ENCODE data around the gene LRFN3. TPM values are rescaled to one million over a fixed set of nuclear protein-coding genes. Genes with fewer than 3 reads are reported as not detected.
"Not testable (repeated sequence)": the region's sequence is repeated elsewhere in the genome, so short reads cannot be mapped to it uniquely, and the experiment has no call there.

The LRFN3 gene
- total RNA-seq, 3 donors from 2014 or later, result 14.1 to 15.3 (median 14.4) TPM

DNA sequence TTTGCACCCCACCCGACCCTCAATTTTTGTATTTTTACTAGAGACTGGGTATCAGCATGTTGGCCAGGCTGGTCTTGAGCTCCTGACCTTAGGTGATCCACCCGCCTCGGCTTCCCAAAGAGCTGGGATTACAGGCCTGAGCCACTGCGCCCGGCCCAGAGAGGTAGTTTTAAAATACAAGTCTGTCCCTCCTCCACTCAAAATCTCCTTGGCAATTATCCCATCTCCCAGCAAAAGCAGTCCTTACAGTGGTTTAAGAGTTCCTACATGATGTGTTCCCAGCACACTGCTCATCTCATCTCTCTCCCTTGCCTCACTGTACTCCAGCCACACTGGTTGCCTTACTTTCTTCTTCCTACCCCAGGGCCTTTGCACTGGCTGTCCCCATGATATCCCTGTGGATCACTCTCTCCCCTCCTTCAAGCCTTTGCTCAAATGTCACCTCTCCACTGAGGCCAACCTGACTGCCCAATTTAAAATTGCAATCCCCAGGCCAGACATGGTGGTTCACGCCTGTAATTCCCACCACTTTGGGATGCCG lies 24.3 kb downstream of the LRFN3 start:
- DNase-seq, result no peak
- H3K4me1 Mint-ChIP-seq (ENCODE audit: low read depth), result peaks cover 37% of the 10 kb centered on the region
- no peaks in the 10 kb centered on the region for H3K9me3 Mint-ChIP-seq
- no peaks in the 10 kb centered on the region for H3K36me3 Mint-ChIP-seq (ENCODE audit: insufficient read depth)
- peak overlapping the region; percentile 30 for H3K4me3 Mint-ChIP-seq
- no peak for ATAC-seq
- no peaks in the 10 kb centered on the region for H3K27me3 Mint-ChIP-seq (ENCODE audit: low read depth)

DNA sequence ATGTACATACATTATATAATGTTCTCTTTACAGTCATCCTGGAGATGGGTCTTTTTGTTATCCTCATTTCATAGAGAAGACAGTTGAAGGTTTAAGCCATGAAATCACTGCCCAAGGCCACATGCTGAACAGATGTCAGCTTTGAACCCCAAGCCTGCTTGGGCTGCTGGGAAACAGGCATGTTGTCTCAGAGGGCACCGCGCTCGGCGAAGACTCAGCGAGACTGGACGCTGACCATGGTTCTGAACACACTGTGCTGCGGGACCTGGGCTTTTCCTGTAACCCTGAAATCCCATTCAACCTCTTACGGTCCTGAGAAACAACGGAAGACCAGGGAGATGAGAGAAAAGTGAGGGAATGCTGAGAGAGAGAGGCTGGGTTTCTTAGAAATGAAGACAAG lies 27.3 kb downstream of the LRFN3 start:
- DNase-seq (no peak), ATAC-seq (no peak)
- Mint-ChIP-seq H3K4me1 (ENCODE audit: low read depth) (peaks cover 16% of the 10 kb centered on the region), H3K27me3 (ENCODE audit: low read depth) (no peaks in the 10 kb centered on the region), H3K4me3 (no peak overlapping the region), H3K9me3 (no peaks in the 10 kb centered on the region), H3K36me3 (ENCODE audit: insufficient read depth) (no peaks in the 10 kb centered on the region)

- peaks cover 7% of the 10 kb centered on the region for H3K4me1 Mint-ChIP-seq (ENCODE audit: low read depth)
- DNase-seq (no peak), ATAC-seq (no peak)
- no peaks in the 10 kb centered on the region for H3K27me3 Mint-ChIP-seq (ENCODE audit: low read depth)
- no peaks in the 10 kb centered on the region for H3K36me3 Mint-ChIP-seq (ENCODE audit: insufficient read depth)
- H3K9me3 Mint-ChIP-seq, result no peaks in the 10 kb centered on the region
- no peak overlapping the region for H3K4me3 Mint-ChIP-seq
These were observed 30.6 kb downstream of the LRFN3 start for GRCh38 chr19:35966771-35967170.

- no peak for ATAC-seq
- peaks cover 4% of the 10 kb centered on the region for H3K27me3 Mint-ChIP-seq (ENCODE audit: low read depth)
- peaks cover 4% of the 10 kb centered on the region for H3K4me1 Mint-ChIP-seq (ENCODE audit: low read depth)
- no peaks in the 10 kb centered on the region for H3K36me3 Mint-ChIP-seq (ENCODE audit: insufficient read depth)
- no peak for DNase-seq
- no peaks in the 10 kb centered on the region for H3K9me3 Mint-ChIP-seq
- H3K4me3 Mint-ChIP-seq, result no peak overlapping the region
These were observed 37.3 kb downstream of the LRFN3 start for GRCh38 chr19:35973487-35973886.

GRCh38 chr19:35975608-35976214 lies 39.5 kb downstream of the LRFN3 start:
- Mint-ChIP-seq H3K9me3 (no peaks in the 10 kb centered on the region), H3K27me3 (ENCODE audit: low read depth) (peaks cover 12% of the 10 kb centered on the region), H3K4me1 (ENCODE audit: low read depth) (no peaks in the 10 kb centered on the region), H3K4me3 (no peak overlapping the region), H3K36me3 (ENCODE audit: insufficient read depth) (no peaks in the 10 kb centered on the region)
- DNase-seq (no peak), ATAC-seq (no peak)

GRCh38 chr19:35977446-35978222 lies 41.5 kb downstream of the LRFN3 start:
- no peaks in the 10 kb centered on the region for H3K4me1 Mint-ChIP-seq (ENCODE audit: low read depth)
- DNase-seq, result no peak
- no peaks in the 10 kb centered on the region for H3K9me3 Mint-ChIP-seq
- no peaks in the 10 kb centered on the region for H3K36me3 Mint-ChIP-seq (ENCODE audit: insufficient read depth)
- H3K4me3 Mint-ChIP-seq, result no peak overlapping the region
- peaks cover 20% of the 10 kb centered on the region for H3K27me3 Mint-ChIP-seq (ENCODE audit: low read depth)
- peak; percentile 46 to 53 for ATAC-seq

GRCh38 chr19:35978271-35978670 lies 42.1 kb downstream of the LRFN3 start:
- Mint-ChIP-seq H3K4me1 (ENCODE audit: low read depth) (no peaks in the 10 kb centered on the region), H3K9me3 (no peaks in the 10 kb centered on the region), H3K27me3 (ENCODE audit: low read depth) (peaks cover 20% of the 10 kb centered on the region), H3K4me3 (no peak overlapping the region), H3K36me3 (ENCODE audit: insufficient read depth) (no peaks in the 10 kb centered on the region)
- DNase-seq (no peak), ATAC-seq (no peak)

GRCh38 chr19:35978832-35979365 lies 42.7 kb downstream of the LRFN3 start:
- DNase-seq, result no peak
- no peak for ATAC-seq
- Mint-ChIP-seq H3K4me3 (no peak overlapping the region), H3K4me1 (ENCODE audit: low read depth) (no peaks in the 10 kb centered on the region), H3K9me3 (no peaks in the 10 kb centered on the region), H3K36me3 (ENCODE audit: insufficient read depth) (no peaks in the 10 kb centered on the region), H3K27me3 (ENCODE audit: low read depth) (peaks cover 24% of the 10 kb centered on the region)

DNA sequence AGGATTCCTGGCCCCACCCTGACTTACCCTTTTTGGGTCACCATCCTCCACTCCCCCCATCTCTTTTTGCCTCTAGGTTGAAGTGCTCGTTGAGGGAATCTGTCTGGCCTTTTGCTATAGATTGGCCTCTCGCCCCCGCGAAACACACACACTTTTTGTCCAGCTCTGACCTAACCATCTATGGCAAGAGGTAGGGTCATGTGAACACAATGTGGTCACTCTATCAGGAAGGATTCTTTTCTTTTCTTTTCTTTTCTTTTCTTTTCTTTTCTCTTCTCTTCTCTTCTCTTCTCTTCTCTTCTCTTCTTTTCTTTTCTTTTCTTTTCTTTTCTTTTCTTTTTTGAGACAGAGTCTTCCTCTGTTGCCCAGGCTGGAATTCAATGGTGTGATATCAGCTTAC lies 44.8 kb downstream of the LRFN3 start:
- not testable (repeated sequence) for H3K4me1 Mint-ChIP-seq (ENCODE audit: low read depth); H3K9me3 Mint-ChIP-seq; DNase-seq; H3K36me3 Mint-ChIP-seq (ENCODE audit: insufficient read depth); H3K4me3 Mint-ChIP-seq; ATAC-seq
- peaks cover 40% of the 10 kb centered on the region for H3K27me3 Mint-ChIP-seq (ENCODE audit: low read depth)

DNA sequence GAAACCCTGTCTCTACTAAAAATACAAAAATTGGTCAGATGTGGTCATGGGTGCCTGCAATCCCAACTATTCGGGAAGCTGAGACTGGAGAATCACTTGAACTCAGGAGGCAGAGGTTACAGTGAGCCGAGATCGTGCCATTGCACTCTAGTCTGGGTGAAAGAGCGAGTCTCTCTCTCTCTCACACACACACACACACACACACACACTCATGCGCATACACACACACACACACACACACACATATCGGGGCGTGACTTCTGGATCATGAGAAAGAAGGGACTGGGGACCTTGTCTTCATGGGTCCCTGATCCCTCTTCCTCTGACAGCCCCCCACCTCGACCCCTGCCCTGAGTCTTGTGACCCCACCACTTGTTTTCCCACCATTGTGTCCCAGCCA lies 47.0 kb downstream of the LRFN3 start:
- Mint-ChIP-seq H3K4me1 (ENCODE audit: low read depth) (peaks cover 3% of the 10 kb centered on the region), H3K27me3 (ENCODE audit: low read depth) (peaks cover 49% of the 10 kb centered on the region)
- DNase-seq, result no peak

GRCh38 chr19:35986111-35986510 lies 49.9 kb downstream of the LRFN3 start:
- DNase-seq, result no peak

More for the DNA sequence above, 47.0 kb downstream of the LRFN3 start:
- Mint-ChIP-seq H3K9me3 (no peaks in the 10 kb centered on the region), H3K4me3 (no peak overlapping the region), H3K36me3 (ENCODE audit: insufficient read depth) (no peaks in the 10 kb centered on the region)
- ATAC-seq, result no peak

GRCh38 chr19:35986664-35987570 lies 50.7 kb downstream of the LRFN3 start:
- no peak for DNase-seq
- Mint-ChIP-seq H3K27me3 (ENCODE audit: low read depth) (peaks cover 35% of the 10 kb centered on the region), H3K4me3 (peak overlapping the region; percentile 76), H3K36me3 (ENCODE audit: insufficient read depth) (no peaks in the 10 kb centered on the region), H3K4me1 (ENCODE audit: low read depth) (peaks cover 3% of the 10 kb centered on the region), H3K9me3 (no peaks in the 10 kb centered on the region)
- ATAC-seq, result peak; percentile 79 to 88

More at GRCh38 chr19:35986111-35986510, 49.9 kb downstream of the LRFN3 start:
- Mint-ChIP-seq H3K9me3 (no peaks in the 10 kb centered on the region), H3K4me3 (peak overlapping the region; percentile 16), H3K27me3 (ENCODE audit: low read depth) (peaks cover 43% of the 10 kb centered on the region), H3K36me3 (ENCODE audit: insufficient read depth) (no peaks in the 10 kb centered on the region), H3K4me1 (ENCODE audit: low read depth) (peaks cover 3% of the 10 kb centered on the region)
- ATAC-seq, result no peak

DNA sequence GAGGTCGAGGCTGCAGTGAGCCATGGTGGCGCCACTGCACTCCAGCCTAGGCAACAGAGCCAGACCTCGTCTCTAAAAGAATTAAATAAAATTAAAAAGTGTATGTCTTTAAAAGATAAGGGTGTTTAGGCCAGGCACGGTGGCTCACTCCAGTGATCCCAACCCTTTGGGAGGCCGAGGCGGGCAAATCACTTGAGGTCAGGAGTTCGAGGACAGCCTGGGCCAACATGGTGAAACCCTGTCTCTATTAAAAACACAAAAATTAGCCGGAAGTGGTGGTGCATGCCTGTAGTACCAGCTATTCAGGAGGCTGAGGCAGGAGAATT lies 51.4 kb downstream of the LRFN3 start:
- no peak overlapping the region for H3K4me3 Mint-ChIP-seq

DNA sequence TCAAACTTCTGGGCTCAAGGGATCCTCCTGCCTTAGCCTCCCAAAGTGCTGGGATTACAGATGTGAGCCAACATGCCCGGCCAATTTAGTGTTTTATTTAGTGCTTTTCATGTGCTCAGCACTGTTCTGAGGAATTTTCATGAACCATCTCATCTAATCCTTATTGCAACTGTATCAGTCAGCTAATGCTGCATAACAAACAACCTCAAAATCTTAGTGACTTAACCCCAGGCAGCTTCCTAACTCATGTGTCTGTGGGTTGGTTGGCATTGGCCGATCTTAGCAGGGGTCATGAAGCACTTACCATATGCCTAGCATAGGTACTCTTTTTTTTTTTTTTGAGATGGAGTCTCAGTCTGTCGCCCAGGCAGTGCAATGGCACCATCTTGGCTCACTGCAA lies 52.6 kb downstream of the LRFN3 start:
- Mint-ChIP-seq H3K9me3 (no peaks in the 10 kb centered on the region), H3K27me3 (ENCODE audit: low read depth) (peaks cover 32% of the 10 kb centered on the region), H3K4me3 (no peak overlapping the region), H3K36me3 (ENCODE audit: insufficient read depth) (no peaks in the 10 kb centered on the region), H3K4me1 (ENCODE audit: low read depth) (peaks cover 3% of the 10 kb centered on the region)
- ATAC-seq, result no peak
- DNase-seq, result no peak

More for the DNA sequence above, 51.4 kb downstream of the LRFN3 start:
- no peaks in the 10 kb centered on the region for H3K9me3 Mint-ChIP-seq
- peaks cover 35% of the 10 kb centered on the region for H3K27me3 Mint-ChIP-seq (ENCODE audit: low read depth)
- ATAC-seq (no peak), DNase-seq (no peak)
- no peaks in the 10 kb centered on the region for H3K36me3 Mint-ChIP-seq (ENCODE audit: insufficient read depth)
- H3K4me1 Mint-ChIP-seq (ENCODE audit: low read depth), result peaks cover 3% of the 10 kb centered on the region

Data from activated T-cell treated with anti-CD3 and anti-CD28 coated beads, Interleukin-2, amount 50 U/mL, for 4 hours (primary cell).